H4 (cell line): ENCODE data around the gene CWC15. TPM values are rescaled to one million over a fixed set of nuclear protein-coding genes. Genes with fewer than 3 reads are reported as not detected.
"Not testable (repeated sequence)": the region's sequence is repeated elsewhere in the genome, so short reads cannot be mapped to it uniquely, and the experiment has no call there.

Source experiments
- DNase-seq: peaks from one replicate; pipeline ENCODE4 v3.0.0-alpha.2; 2015; ENCODE audit warnings: low spot score
- total RNA-seq: library from RNA; depleted of rRNA; stranded (reverse); fragments of >200 nt; shearing (Covaris generic); gene quantifications from 2 replicates; pipeline ENCODE4 v1.2.3, GENCODE V29; 2014

Gene CWC15
- total RNA-seq, 1 experiment from 2014 or later: 56.5 TPM

DNA sequence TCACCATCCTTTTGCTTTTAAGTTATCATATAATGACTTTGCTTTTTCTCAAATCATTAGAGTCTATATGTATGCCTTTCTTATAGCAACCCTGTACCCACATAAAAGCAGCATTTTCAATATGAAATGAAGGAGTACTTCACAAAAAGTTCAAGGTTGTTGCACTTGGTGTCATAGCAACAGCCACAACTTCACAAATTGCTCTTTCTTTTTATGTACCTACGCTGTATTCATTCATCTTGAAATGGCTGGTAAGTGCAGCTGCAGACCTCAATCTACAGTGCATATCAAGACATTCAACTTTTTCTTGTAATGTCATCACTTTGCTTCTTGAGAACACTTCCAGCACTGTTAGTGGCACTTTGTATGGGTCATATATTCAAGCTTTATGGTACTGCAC, 18.6 kb downstream of the CWC15 start:
- DNase-seq: no peak

DNA sequence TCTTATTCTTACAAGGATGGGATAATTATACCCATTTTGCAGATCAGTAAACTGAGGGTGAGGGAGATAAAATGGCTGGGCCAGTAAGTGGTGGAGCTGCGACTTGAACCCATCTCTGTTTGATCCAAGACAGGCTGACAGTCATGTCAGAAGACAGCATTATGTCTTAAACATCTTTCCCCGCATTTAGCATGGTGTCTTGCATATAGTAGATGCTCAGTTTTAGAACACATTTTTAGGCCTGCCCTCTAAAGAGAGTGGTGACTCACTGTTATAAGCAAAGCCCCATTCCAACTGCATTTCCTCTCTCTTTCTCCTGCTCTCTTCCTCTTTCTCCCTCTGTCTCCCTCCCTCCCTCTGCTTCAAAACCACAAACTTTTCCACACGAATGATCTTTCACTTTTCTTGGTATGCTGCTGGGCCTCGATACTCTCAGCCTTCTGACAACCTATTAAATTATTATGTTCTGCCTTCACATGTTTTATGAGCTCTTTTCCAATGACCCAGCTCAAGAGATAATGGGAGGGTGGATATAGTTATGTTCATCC, 25.2 kb downstream of the CWC15 start:
- DNase-seq: peak; percentile 44

DNA sequence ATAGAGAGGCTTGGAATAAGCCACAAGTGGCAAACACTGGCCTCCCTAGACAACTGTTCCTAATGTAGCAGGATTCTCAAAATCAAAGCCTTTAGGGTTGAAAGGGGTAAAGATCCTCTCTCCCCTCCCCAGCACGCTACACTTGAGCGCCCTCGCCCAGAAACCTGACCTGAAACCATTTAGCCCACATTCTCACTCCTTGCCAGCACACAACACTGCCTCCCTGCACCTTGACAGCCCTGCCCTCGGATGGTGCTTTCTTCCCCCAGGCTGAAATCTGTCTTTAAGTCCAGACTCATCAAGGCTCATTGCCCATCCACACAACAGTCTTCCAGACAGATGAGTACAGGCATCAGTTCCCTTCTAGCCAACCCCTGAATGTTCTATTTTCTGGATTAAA, 26.5 kb downstream of the CWC15 start:
- no peak for DNase-seq

DNA sequence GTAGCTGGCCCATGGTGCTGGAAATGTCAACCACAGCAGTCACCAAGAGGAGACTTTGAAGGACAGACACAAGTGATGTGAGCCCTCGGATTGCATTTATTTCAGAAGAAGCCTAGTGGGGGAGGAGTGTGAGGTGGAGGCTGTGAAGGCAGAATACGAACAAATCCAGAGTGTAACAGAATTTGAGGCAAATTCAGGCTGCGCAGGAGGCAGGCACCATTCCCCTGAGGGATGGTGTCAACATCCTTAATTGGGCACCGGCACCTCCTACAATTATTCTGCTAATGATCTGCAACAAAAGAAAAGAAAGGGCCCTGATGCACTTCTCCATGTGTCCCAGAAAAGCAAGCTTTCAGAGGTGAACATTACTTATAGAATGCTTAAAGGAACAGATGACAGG, 32.2 kb downstream of the CWC15 start:
- no peak for DNase-seq

DNA sequence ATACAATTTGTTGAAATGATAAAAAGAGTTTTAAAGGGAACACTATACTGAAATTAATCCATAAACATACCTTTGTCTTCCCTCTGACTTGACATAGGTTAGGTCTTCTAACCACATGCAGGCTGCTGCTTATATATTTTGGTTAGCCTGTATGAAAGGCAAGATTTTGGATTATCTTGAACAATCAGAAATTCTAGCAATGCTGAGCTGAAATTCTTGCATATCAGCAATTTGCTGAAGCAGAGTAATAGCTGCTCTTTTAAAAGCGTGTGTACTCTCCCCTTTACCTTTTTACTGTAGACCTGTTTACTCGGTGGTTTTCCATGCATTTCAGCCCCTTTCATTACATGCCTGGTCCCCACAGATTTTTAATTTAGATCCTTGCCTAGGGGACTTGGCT, 34.0 kb downstream of the CWC15 start:
- DNase-seq: no peak

DNA sequence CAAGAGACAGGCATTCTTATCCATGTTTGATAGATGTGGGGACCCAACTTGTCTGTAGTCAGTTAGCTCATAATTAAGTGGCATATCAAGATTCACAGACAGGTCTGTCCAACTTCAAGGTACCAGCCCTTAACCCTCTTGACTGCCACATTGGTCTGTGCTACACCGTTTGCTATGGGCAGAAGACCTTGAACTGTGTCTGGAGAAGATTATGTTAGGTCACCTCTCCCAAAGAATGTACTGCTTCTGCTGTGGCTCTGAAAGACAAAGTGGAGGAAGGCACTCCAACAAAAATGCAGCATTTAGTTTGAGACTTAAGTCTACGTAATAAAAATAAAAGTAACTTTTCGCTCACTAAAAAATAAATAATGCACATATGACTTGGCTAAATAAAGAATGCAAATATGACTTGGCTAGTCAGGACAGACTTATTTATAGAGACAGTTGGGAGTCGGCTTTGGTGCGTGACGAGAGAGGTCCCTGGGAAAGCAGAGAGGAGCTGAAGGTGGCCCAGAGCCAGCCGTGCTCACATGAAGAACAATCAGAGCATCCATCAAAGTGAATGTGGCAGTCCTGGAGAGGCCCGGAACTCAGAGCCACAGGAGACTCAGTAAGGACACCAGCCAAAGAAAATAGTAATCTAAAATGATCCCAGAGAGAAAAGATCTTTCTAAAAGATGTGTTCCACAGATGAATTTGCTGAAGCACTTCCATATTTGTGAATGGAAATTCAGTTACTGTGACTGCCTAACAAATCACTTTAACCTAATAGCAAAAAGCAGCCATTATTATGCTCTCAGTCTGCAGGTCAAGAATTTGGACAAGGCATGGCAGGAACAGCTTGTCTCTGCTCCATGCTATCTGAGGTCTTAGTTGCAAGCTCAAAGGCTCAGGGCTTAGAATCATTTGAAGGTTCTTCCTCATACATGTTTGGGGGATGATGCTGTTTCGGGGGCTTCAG, 35.0 kb downstream of the CWC15 start:
- DNase-seq: no peak

DNA sequence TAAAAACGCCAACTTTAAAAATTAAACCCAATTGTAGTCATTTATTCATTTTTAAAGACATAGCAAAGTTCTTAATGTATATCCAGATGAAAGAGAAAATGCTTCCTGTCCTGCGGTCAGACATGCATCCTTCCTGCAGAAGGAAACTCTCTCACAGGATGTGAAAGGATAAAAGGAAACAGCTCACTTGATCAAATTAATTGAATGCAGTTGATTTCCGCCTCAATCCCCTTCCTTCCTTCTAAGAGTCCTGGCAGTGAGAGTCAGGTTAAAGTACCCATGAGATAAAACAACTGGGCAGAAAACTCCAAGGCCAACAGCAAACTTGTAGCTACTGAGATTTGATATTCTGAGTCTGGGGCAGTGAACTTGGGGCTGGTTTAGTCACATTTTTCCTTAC, 38.5 kb downstream of the CWC15 start:
- DNase-seq: no peak

DNA sequence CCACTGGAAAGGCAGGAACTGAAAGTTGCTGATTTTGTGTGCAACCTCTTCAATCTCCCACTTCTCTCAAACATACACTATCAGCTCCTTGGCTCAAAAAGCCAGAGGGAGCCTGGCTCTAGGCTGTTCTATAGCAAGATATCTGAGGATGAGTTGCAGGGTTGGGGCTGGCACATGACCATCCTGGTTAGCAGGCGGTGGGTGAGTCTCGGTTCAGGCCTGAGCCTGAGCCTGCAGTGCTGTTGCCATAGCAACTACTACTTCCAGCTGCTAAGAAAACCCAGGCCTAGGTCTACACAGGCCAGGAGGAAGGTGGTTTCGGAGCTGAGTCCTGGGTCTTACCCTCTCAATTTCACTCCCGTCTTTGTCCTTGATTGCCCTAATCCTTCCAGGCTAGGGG, 39.0 kb downstream of the CWC15 start:
- DNase-seq: no peak

DNA sequence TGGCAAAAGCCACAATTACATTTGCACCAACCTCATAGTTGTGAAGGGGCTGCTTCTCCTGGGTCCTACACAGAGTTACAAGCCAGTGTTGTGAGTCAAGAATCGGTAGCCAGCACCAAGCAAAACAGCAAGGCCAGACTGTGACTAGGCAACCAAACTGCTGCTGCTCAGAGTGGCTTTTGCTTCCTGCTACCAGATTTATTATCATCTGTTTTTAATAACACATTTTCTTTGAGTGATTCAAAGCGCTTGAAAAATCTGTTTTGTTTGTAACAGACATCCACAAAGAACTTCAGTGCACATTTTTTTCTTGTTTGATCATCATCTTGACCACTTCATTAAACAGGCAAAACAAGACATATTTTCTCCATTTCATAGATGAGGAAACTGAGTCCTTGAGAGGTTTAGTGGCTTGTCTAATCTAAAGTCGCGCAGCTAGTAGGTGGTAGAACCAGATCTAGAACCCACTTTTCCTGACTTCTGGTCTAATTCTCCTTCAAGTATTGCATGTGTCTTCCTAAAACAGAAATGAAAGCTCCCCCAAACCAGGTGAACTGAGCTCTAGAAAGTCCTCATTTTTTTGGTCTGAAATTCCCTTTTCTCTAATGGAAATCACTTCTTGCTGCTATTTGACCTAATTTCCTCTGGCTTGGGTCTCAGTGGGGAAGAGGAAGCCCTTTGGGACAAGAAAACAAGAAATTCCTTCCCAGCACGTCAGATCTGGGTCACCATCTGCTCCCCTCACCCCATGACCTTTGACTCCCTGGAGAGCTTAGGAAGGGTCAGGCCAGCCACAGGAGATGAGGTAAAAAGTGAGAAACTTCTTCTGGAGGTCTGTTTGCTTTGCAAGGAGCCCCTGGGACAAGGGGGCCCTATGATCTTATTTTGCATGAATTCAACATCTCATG, 39.9 kb downstream of the CWC15 start:
- no peak for DNase-seq

DNA sequence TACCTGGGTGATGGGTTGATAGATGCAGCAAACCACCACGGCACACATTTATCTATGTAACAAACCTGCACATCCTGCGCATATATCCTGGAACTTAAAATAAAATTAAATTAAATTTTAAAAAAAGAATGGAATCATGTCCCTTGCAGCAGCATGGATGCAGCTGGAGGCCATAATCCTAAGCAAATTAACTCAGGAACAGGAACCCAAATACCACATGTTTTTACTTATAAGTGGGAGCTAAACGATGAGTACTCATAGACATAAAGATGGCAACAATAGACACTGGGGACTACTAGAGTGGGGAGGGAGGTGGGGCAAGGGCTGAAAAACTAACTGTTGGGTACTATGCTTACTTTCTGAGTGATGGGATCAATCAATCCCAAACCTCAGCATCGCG, 40.9 kb downstream of the CWC15 start:
- DNase-seq: no peak

DNA sequence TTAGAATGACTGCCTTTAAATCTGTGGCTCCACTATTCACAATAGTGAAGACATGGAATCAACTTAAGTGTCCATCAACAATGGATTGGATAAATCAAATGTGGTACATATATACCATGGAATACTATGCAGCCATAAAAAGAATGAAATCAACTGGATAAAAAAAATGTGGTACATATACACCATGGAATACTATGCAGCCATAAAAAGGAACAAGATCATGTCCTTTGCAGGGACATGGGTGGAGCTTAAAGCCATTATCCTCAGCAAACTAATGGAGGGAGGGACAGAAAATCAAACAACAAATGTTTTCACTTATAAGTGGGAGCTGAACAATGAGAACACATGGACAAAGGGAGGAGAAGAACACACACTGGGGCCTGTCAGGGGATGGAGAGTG, 41.3 kb downstream of the CWC15 start:
- DNase-seq: not testable (repeated sequence)

DNA sequence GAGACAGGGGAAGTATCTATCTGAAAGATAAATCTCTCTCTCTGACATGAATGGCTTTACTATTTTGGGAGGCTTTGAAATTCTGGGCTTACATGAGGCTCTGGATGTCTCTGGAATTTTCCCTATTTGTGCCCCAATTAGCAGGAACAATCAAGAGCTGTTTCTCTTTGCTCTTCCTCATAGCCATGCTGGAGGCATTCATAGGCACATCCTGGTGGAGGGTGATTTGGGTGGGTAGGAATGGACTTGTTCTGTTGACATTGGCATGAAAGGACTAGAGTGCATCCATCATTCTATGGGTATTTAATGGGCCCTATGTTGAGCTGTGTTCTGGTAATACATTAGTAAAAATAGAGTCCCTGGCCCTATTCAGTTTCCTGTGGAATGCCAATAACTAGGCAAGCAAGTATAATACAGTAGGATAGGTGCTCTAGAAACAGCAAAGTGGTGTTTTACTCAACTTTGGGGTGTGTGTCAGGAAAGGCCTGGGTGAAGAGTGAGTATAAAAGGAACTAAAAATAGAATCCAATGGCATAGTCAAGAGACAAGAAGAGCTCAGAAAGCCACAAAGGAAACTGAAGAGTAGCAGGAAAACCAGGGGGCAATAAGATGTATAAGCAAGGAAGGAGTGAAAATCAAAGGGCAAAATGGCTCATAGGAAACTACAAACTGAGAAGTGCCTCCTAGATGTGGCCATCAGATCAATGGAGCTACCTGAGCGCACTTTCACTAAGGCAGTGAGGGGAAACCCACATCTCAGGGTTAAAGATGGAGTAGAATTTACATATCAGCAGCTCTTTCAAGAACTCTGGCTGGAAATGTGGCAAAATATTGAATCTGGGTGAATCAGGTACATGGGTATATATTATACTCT, 45.0 kb downstream of the CWC15 start:
- no peak for DNase-seq

DNA sequence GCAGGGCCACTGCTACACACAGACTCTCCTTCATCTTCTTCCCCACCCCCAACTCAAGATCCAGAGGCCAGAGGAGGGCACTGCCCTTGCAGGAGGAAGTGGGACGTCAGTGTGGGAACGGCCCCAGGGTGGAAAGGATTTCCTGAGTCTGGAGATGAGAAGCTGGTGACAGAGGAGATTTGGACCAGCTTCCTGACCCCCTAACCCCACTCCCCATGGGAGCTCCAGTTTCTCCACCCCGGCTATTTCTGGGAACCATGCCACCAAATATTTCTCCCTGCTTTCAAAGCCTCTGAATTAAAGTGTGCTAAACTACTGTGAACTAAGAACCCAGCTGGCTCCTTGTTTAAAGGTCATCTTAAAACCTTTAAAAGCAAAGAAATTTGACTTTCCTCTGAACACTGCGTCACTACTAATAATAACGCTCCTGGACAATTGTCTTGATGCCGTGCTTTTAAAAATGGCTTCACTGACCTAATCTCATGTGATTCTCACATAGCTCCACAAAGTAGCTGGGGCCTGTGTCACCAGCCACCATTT, 46.6 kb downstream of the CWC15 start:
- peak; percentile 44 for DNase-seq

DNA sequence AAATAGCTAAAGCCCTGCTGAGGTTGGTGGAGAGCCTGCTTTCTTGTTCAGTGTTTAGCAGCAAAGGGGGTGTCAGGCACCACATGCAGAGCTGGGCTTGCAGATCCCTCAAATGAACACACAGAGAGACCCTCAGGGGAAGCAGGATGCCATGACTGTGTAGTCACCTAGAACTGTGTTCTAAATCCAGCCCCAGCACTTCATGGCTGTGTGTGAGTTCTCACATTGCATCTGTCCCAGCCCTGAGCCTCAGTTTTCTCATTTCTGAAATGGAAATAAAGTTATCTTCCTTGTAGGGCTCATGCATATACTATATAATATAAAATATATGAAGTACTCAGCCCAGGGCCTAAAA, 47.1 kb downstream of the CWC15 start:
- DNase-seq: no peak

DNA sequence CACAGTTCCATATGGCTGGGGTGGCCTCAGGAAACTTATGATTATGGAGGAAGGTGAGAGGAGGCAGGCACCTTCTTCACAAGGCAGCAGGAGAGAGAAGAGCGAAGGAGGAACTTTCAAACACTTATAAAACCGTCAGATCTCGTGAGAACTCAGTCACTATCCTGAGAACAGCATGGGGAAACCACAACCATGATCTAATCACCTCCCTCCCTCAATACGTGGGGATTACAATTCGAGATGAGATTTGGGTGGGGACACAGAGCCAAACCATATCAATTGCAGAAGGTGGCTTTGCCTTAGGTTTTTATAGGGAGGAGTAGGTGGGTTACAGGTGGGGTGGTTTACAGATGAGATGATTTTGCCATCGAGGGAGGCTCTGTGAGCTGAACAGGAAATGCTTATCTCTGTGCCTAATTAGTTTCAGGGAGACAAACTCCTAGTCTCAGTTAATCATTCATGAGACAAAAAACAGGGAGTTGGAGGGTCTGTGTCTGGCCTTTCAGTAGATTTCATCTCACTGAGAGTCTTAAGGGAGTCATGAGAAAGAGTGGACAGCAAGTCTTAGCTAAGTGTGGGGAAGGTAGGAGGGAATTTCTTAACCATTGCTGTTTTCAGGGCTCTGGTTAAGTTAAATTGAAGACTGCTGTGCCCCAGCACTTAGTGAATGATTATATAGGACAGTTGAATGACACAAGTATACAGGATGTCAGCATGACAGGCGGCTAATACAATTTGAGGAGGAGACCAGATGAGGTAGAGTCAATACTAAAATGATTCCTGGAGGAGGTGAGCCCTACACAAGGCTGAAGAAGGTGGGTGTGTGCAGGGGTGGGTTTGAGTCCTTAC, 47.7 kb downstream of the CWC15 start:
- DNase-seq: no peak

DNA sequence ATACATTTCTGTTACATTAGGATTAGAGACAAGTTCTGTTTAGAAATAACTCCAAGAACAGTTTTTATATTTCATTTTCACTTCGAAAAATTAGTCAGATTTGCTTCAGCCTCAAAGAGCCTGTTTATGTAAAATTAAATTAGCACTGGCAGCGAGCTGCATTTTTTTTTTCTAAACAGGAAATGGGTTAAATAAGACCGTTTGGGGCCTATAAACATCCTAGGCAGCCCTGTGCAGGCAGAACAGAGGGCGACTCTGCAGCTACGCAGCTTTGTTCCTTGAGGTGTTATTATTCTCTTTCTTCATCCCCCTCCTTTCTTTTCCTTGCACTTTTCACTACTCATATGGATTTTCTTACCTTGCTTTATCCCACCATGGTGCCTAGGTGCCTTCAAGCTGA, 48.7 kb downstream of the CWC15 start:
- no peak for DNase-seq

DNA sequence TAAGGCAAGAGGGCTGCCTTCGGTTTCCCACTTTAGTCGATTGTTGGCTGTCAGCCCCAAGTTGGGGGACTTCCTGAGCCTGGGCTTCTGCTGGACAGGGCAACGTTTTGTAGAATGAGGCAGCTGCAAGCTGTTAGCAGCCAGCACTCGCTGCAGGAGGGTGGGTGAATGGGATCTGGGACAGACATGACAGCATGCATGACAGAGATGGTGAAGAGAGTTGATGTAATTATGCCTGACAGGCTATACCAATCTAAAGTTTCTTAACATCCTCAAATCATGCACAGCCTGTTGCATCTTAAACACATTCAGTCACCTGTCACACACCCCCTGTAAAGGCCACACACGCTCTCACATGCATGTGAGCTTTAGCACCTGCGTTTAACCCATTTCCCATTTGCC, 49.2 kb downstream of the CWC15 start:
- no peak for DNase-seq

DNA sequence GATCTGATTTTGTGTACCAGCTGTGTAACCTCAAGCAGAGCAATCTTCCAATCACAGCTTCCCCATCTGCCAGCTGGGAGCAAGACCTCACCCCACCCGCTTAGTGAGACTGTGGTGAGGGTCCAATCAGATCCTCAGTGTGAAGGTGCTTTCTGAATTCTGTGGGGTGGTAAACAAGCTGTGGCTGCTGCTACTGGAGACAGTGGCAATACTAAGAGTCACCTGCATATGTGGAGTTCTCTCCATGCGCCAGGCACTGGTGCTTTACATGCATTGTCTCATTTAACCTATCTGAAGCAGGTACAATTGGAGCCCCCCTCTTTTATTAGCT, 50.4 kb downstream of the CWC15 start:
- DNase-seq: no peak

DNA sequence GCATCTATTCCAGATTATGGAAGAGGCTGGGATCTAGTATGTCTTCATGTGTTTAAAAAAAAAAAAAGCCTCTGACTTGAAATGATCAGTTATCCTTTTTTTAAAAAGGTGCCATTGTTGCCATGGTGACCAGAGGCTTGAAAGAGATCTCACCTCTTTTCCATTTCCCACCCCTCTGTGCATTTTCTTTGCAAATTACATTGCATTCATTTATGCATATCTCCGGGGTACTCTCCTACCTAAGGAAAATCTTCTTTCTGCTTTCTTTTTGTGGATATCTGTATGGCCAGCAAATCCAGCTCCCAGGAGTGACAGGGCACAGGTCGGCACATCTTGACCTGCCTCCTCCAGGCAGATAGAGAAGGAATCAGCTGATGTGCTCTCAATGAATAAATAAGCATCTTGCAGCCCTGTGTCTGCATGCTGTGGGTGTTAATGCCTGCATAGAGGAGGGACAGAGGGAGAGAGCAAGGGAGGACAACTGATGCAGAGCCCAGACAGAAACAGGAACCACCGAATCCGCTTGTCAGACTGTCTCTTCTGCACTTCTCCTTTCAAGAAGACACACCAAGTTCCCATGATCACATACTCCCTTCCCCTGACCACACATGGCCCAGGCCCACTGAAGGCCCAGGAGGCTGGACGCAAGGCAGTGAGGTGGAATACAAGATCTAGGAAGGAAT, 50.9 kb downstream of the CWC15 start:
- no peak for DNase-seq

DNA sequence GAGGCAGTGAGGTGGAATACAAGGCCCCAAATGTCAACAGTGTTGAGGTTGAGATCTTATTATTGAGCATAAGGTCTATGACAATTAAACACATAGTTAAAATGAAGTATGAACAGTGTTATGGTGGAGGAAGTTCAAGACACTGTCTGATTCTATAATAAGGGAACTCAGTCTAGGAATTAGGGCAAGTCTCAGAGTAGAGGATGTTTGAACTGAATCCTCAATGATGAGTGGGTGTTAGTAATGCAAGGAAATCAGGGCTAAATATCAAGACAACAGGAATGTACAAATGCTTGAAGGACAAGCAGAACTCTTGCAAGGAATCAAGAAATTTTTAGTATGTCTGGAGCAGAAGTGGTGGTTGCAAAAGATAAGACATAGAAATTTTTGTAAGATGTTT, 53.0 kb downstream of the CWC15 start:
- no peak for DNase-seq
